KMS-11 (cell line): ENCODE results near the gene ANKRD33B.
A peak's percentile ranks its signal among the peaks of the same experiment; 100 is the strongest.

Source experiments
- H2AFZ ChIP-seq: fragments of 200-600 bp; sonication (generic); 2 replicates; pipeline ENCODE4 v1.6.1; 2016; ENCODE audit warnings: antibody characterized with exemption, mixed run types, low read depth
- H3K27ac ChIP-seq: fragments of 200-600 bp; sonication (generic); 2 replicates; pipeline ENCODE4 v1.6.1; 2016; ENCODE audit warnings: mild to moderate bottlenecking, mixed run types
- H3K27me3 ChIP-seq: fragments of 200-600 bp; sonication (generic); 2 replicates; pipeline ENCODE4 v1.6.1; 2017; ENCODE audit warnings: mild to moderate bottlenecking, low read depth, mixed run types, moderate library complexity; ENCODE audit not compliant: insufficient read depth
- H3K36me3 ChIP-seq: fragments of 200-600 bp; sonication (generic); 2 replicates; pipeline ENCODE4 v1.6.1; 2017; ENCODE audit warnings: mild to moderate bottlenecking, mixed run types; ENCODE audit not compliant: insufficient read depth
- H3K4me1 ChIP-seq: fragments of 200-600 bp; sonication (generic); 2 replicates; pipeline ENCODE4 v1.6.1; 2016; ENCODE audit warnings: mild to moderate bottlenecking, low read depth, mixed run types; ENCODE audit not compliant: poor library complexity, severe bottlenecking
- H3K4me2 ChIP-seq: fragments of 200-600 bp; sonication (generic); 2 replicates; pipeline ENCODE4 v1.7.0; 2016; ENCODE audit warnings: mild to moderate bottlenecking, mixed run types
- H3K4me3 ChIP-seq: fragments of 200-600 bp; sonication (generic); IDR thresholded peaks from 2 replicates; pipeline ENCODE4 v1.6.1; 2017; ENCODE audit warnings: low read depth, low read length, mixed read lengths; ENCODE audit not compliant: insufficient read depth
- H3K79me2 ChIP-seq: fragments of 200-600 bp; sonication (generic); 2 replicates; pipeline ENCODE4 v1.6.1; 2016; ENCODE audit warnings: low read depth, mixed run types; ENCODE audit not compliant: insufficient read depth
- H3K9ac ChIP-seq: fragments of 200-600 bp; sonication (generic); 2 replicates; pipeline ENCODE4 v1.6.1; 2016; ENCODE audit warnings: mild to moderate bottlenecking, mixed run types
- H4K20me1 ChIP-seq: fragments of 200-600 bp; sonication (generic); 2 replicates; pipeline ENCODE4 v1.6.1; 2016; ENCODE audit warnings: mild to moderate bottlenecking, mixed run types; ENCODE audit not compliant: insufficient read depth
- CTCF ChIP-seq: fragments of 200-600 bp; sonication (generic); conservative IDR thresholded peaks from 2 replicates; pipeline ENCODE4 v1.6.1; 2017; ENCODE audit warnings: low read depth, mild to moderate bottlenecking, antibody characterized with exemption, low read length, moderate library complexity, mixed read lengths

The ANKRD33B gene

GRCh38 chr5:10691826-10692785 is 128.2 kb downstream of the ANKRD33B start:
- Histone ChIP-seq H3K9ac (no peak overlapping the region), H3K36me3 (no peaks in the 10 kb centered on the region), H2AFZ (no peak overlapping the region), H3K79me2 (no peaks in the 10 kb centered on the region), H3K4me3 (no peak overlapping the region), H3K27me3 (no peaks in the 10 kb centered on the region), H4K20me1 (0 out of 2 replicates have a peak, but pooled peaks cover 3% of the 10 kb centered on the region), H3K4me2 (no peak overlapping the region), H3K27ac (no peak overlapping the region), H3K4me1 (peaks cover 15% of the 10 kb centered on the region)
- TF ChIP-seq CTCF: no peak

- peaks cover 3% of the 10 kb centered on the region for H3K4me1 ChIP-seq
- H3K27me3 ChIP-seq: no peaks in the 10 kb centered on the region
These were observed 131.3 kb downstream of the ANKRD33B start for GRCh38 chr5:10695055-10695649.

GRCh38 chr5:10695759-10696543 is 132.1 kb downstream of the ANKRD33B start:
- TF ChIP-seq CTCF: no peak
- H3K4me2 ChIP-seq: no peak overlapping the region
- H3K36me3 ChIP-seq: no peaks in the 10 kb centered on the region
- H3K79me2 ChIP-seq: no peaks in the 10 kb centered on the region
- 0 out of 2 replicates have a peak, but pooled peaks cover 3% of the 10 kb centered on the region for H4K20me1 ChIP-seq
- H3K4me1 ChIP-seq: no peaks in the 10 kb centered on the region
- no peak overlapping the region for H3K27ac ChIP-seq
- H3K27me3 ChIP-seq: no peaks in the 10 kb centered on the region
- no peak overlapping the region for H2AFZ ChIP-seq
- no peak overlapping the region for H3K4me3 ChIP-seq
- H3K9ac ChIP-seq: no peak overlapping the region

More at GRCh38 chr5:10695055-10695649, 131.3 kb downstream of the ANKRD33B start:
- no peaks in the 10 kb centered on the region for H3K79me2 ChIP-seq
- no peak overlapping the region for H3K4me3 ChIP-seq
- 0 out of 2 replicates have a peak, but pooled peaks cover 3% of the 10 kb centered on the region for H4K20me1 ChIP-seq
- H3K36me3 ChIP-seq: no peaks in the 10 kb centered on the region
- H2AFZ ChIP-seq: no peak overlapping the region
- TF ChIP-seq CTCF: peak; percentile 42
- H3K9ac ChIP-seq: no peak overlapping the region
- H3K4me2 ChIP-seq: no peak overlapping the region
- no peak overlapping the region for H3K27ac ChIP-seq

- no peak overlapping the region for H3K27ac ChIP-seq
- H3K36me3 ChIP-seq: no peaks in the 10 kb centered on the region
- no peaks in the 10 kb centered on the region for H3K4me1 ChIP-seq
- no peak overlapping the region for H3K4me2 ChIP-seq
- H3K9ac ChIP-seq: no peak overlapping the region
- no peaks in the 10 kb centered on the region for H3K79me2 ChIP-seq
- H3K4me3 ChIP-seq: no peak overlapping the region
- no peaks in the 10 kb centered on the region for H4K20me1 ChIP-seq
- no peak for TF ChIP-seq CTCF
- no peaks in the 10 kb centered on the region for H3K27me3 ChIP-seq
- no peak overlapping the region for H2AFZ ChIP-seq
These were observed 135.5 kb downstream of the ANKRD33B start for GRCh38 chr5:10699281-10699874.
